HG03354 (cell line): ENCODE results near the gene TRIM46.
"Not testable (repeated sequence)": the region's sequence is repeated elsewhere in the genome, so short reads cannot be mapped to it uniquely, and the experiment has no call there.

Experiments
- ATAC-seq: cut with Tn5 transposase; IDR thresholded peaks from one replicate; pipeline ENCODE4 v1.9.1; 2021; ENCODE audit warnings: mild to moderate bottlenecking; ENCODE audit not compliant: unreplicated experiment, poor library complexity, severe bottlenecking

TRIM46 gene

GRCh38 chr1:155137154-155137949 lies 36.3 kb upstream of the TRIM46 start:
- ATAC-seq = no peak

DNA sequence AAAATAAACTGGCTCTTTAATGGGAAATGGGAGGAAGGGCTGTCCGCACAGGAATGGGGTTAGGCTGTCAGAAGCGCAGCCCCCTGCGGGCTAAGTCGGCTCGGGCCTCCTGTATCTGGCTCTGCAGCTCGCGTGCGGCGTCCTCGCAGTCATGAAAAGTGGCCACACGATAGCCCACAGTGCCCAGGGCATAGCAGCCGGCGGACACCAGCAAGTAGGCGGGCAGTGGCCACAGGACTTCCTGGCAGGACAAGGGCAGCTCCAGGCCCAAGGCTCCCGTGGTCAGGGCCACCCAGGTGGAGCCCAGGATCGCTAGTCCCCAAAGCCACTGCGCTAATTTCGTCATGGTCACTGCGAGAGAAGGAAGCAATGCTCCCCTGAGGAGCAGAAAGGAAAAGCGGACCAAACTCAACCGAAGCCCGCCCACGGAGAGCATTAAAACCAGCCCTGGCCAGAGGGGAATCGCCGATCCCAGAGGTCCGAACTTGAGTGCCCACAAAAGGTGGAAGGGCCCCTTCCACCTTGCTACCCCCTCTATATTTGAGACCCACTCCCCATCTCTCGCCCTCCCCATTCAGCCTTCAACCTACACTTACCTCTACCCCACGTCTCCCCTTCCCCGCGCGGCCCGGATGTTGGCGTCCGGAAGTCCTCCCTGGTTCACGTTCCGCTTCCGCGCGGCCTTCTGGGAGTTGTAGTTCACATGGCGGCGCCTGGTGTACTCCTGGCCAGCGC lies 33.6 kb upstream of the TRIM46 start, which contains the start of gene DPM3:
Gene DPM3, minus strand, starts transcription at position 637 of the 735 bp plus-strand sequence. Its CDS starts 291 bp downstream, at position 346.
- ATAC-seq = peak; percentile 71

- no peak for ATAC-seq
Measured at GRCh38 chr1:155140630-155140953, 33.1 kb upstream of the TRIM46 start.

DNA sequence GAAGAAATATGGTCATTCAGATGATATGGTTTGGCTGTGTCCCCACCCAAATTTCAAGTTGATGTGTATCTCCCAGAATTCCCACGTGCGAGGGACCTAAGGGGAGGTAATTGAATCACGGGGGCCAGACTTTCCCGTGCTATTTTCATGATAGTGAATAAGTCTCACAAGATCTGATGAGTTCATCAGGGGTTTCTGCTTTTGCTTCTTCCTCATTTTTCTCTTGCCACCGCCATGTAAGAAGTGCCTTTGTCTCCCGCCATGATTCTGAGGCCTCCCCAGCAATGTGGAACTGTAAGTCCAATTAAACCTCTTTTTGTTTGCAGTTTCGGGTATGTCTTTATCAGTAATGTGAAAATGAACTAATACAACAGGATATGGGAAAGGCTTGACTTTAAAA lies 31.9 kb upstream of the TRIM46 start:
- no peak for ATAC-seq

DNA sequence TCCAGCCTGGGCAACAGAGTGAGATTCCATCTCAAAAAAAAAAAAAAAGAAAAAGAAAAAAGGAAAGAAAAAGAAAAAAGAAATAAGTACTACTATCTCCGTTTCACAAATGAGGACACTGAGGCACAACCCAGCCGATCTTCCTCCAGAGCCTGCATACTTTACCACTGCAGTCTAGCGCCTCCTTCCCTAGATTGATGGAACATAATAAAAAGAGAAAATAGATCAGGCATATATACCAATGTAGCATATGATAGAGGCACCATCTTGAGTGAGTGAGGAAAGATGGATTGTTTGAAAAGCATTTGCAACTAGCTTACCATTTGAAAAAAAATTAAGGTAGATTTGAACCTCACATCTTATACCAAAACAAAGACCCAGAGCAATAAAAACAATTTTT lies 28.2 kb upstream of the TRIM46 start:
- ATAC-seq = no peak

DNA sequence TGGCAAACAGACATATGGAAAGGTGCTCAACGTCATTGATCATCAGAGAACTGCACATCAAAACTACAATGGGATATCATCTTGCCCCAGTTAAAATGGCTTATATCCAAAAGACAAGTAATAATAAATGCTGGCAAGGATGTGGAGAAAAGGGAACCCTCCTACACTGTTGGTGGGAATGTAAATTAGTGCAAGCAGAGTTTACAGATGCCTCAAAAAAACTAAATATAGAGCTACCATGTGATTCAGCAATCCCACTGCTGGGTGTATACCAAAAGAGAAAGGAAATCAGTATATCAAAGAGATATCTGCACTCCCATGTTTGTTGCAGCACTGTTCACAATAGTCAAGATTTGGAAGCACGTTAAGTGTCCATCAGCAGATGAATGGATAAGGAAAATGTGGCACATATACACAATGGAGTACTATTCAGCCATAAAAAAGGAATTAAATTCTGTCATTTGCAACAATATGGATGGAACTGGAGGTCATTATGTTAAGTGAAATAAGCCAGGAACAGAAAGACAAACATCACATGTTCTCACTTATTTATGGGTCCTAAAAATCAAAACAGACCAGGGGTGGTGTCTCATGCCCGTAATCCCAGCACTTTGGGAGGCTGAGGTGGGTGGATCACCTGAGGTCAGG lies 17.5 kb upstream of the TRIM46 start:
- ATAC-seq = not testable (repeated sequence)

DNA sequence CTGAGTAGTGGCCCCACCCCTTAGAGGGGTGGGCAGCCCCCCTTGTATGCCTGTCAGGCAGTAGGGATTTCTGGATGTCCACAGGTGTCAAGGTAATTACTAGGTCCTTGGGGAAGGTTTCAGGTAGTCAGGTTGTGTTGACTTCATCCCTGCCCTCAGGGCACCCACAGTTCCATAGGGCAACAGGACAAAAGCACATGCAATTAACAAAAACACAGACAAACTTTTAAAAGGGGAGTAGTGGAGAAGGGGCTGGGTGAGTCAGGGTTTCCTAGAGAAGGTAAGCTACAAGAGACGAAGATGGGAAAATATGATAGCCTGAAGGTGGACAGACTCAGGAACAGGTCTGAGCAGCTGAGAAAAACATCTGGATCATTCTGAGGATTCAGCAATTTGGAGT lies 14.7 kb upstream of the TRIM46 start:
- no peak for ATAC-seq

GRCh38 chr1:155160128-155160527 lies 13.5 kb upstream of the TRIM46 start:
- ATAC-seq = no peak

GRCh38 chr1:155162631-155163030 lies 11.0 kb upstream of the TRIM46 start:
- ATAC-seq = not testable (repeated sequence)

DNA sequence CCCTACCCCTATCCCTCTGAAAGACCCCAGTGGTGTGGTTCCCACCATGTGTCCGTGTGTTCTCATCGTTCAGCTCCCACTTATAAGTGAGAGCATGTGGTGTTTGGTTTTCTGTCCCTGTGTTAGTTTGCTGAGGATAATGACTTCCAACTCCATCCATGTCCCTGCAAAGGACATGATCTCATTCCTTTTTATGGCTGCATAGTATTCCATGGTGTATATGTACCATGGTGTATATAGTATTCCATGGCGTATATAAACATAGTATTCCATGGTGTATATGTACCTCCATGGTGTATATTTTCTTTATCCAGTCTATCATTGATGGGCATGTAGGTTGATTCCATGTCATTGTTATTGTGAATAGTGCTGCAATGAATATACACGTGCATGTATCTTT lies 9.9 kb upstream of the TRIM46 start:
- not testable (repeated sequence) for ATAC-seq

DNA sequence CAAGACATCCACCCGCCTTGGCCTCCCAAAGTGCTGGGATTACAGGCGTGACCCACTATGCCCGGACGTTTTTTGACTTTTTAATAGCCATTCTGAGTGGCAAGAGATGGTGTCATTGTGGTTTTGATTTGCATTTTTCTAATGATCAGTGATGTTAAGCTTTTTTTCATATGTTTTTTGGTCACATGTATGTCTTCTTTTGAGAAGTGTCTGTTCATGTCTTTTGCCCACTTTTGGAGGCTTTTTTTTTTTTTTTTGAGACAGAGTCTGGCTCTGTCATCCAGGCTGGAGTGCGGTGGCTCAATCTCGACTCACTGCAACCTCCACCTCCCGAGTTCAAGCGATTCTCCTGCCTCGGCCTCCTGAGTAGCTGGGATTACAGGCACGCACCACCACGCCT lies 9.0 kb upstream of the TRIM46 start:
- ATAC-seq = not testable (repeated sequence)

DNA sequence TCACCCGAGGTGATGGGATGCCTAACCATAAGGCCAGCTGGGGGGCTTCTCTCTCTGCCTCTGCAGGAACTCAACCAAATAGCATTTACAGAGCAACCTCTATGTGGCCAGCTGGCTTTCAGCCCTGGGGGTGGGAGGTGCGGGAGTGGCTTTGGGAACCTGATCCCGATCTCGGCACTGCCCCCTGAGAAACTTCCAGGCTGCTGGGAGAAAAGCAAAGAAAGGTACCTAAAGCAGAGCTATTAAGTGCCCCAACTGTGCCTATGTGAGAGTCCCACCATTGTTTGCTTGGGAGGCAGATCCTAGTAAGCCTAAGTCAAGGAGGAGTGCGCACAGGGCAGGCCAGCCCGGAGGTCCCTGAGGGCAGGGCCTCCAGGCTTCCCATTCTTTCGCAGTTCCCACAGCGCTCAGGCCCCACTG lies 7.6 kb upstream of the TRIM46 start:
- ATAC-seq = no peak

DNA sequence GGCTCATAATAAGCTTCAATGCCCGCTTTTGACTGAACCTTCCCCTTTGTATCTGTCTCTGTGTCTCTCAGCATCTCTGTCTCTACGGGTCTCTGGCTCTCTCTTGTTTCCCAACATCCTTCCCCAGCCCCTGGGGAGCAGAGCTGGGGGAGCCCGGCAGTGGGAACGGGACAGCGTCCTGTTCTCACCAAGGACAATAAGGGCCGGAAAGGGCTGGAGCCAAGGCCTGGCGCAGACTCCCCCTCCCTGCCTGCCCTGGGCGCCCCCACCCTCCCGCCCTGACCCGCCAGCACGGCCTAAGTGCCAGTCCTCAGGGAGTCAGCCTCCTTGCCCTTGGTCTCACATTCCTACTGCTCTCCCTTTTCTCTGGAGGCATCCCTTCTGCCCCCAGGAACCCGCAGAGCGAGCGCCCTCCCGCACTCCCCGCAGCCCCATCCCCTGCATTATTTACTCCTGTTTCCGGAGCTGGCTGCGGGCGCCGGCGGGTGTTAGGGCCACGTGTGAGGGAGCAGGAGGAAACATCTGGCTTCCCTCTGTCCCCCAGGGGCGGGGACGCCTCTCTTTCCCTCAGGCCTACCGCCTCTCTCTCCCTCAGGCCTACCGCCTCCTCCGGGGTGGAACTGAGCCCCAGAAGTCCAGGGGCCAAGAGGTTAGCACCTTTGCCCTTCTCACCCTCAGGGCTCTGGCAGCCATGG lies 7.0 kb upstream of the TRIM46 start:
- no peak for ATAC-seq

DNA sequence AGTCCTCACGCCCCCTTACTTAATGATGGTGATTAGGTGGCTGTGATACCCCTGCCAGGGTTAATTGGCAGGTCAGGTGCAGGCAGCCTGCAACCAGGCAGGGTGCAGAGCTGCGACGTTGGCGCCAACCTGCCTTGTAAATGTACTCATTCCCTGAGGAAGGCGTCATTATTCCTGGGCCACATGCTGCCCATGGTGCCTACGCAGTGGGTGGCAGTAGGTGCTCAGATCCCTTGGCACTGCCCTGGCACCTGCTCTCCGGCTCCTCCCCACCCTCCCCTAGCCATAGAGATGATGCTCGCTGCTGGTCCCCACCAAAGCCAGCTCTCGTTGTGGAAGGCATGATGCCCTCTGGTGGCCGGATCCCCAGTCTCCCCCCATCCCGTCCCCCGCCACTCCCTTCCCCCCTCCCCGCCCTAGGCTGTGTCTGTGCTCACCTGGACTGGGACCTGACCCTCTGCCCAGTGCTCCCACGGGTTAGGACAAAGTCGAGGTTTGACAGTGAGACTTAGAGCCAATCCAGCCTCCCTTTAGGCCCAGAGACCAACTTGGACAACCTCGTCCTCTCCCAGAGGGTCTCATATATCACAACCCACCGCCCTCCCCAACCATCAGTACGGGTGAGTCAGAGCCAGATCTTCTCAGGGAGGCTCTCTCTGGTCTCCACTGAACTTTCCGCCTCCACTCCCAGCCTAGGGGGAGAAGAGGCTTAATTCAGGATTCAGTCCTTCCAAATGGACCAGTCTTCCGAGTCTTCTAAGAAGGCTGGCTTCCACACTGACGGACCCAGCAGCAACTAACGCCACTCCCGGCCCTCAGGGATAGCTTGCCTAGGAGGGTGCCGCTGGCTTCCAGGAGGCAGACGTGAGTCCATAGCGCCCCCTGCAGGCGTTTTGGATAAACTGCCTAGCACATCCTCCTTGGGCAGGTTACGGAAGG lies 6.2 kb upstream of the TRIM46 start:
- peak; percentile 54 for ATAC-seq

- ATAC-seq = not testable (repeated sequence)
Measured at GRCh38 chr1:155168105-155168445, 5.6 kb upstream of the TRIM46 start.

- no peak for ATAC-seq
Measured at GRCh38 chr1:155168456-155169210, 5.0 kb upstream of the TRIM46 start.

- ATAC-seq = no peak
Measured at GRCh38 chr1:155169541-155169940, 4.1 kb upstream of the TRIM46 start.

- ATAC-seq = no peak
Measured at GRCh38 chr1:155170101-155170785, 3.4 kb upstream of the TRIM46 start.
